IPS-18a (cell line): ENCODE results near the gene HMBS.
A peak's percentile ranks its signal among the peaks of the same experiment; 100 is the strongest.
"Not testable (repeated sequence)": the region's sequence is repeated elsewhere in the genome, so short reads cannot be mapped to it uniquely, and the experiment has no call there.

Source experiments
- H3K27ac ChIP-seq: one replicate; pipeline ENCODE4 v1.5.1; 2013; ENCODE audit warnings: low read length
- H3K27me3 ChIP-seq: one replicate; pipeline ENCODE4 v1.6.1; 2013; ENCODE audit warnings: mild to moderate bottlenecking, low read length; ENCODE audit not compliant: control insufficient read depth, insufficient read depth
- H3K36me3 ChIP-seq: one replicate; pipeline ENCODE4 v1.6.1; 2013; ENCODE audit warnings: low read depth, low read length; ENCODE audit not compliant: control insufficient read depth
- H3K4me1 ChIP-seq: one replicate; pipeline ENCODE4 v1.6.1; 2013; ENCODE audit warnings: low read depth, low read length; ENCODE audit not compliant: control insufficient read depth
- H3K4me3 ChIP-seq: one replicate; pipeline ENCODE4 v1.5.1; 2013; ENCODE audit warnings: low read length
- H3K9ac ChIP-seq: one replicate; pipeline ENCODE4 v1.6.1; 2013; ENCODE audit warnings: mild to moderate bottlenecking, low read length, moderate library complexity
- H3K9me3 ChIP-seq: one replicate; pipeline ENCODE4 v1.6.1; 2013; ENCODE audit warnings: low read depth, low read length; ENCODE audit not compliant: control insufficient read depth

Gene HMBS

GRCh38 chr11:119052163-119052814 is 32.4 kb upstream of the HMBS start:
- Histone ChIP-seq H3K36me3 (peaks cover 77% of the 10 kb centered on the region), H3K27ac (no peak overlapping the region), H3K4me1 (peaks cover 5% of the 10 kb centered on the region), H3K27me3 (no peaks in the 10 kb centered on the region), H3K9ac (no peak overlapping the region), H3K9me3 (no peaks in the 10 kb centered on the region), H3K4me3 (no peak overlapping the region)

DNA sequence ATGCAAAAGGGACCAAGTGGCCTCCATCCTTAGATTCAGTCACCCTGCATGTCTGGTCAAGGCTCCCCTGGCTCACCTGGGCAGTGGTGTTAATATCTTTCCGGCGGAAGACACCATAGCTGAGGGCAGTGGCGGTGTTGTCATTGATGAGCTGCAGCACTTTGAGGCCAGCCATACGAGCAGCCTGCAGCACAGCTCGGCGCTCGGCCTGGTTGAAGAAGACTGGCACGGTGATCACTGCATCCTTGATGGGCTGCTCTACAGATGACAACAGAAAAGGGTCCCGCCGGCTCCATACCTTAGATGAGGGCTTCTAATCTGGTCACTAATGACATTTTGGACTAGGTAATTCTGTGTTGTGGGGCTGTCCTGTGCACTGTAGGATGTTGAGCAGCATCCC is 30.3 kb upstream of the HMBS start:
- H3K27ac ChIP-seq: no peak overlapping the region
- no peaks in the 10 kb centered on the region for H3K9me3 ChIP-seq
- H3K27me3 ChIP-seq: no peaks in the 10 kb centered on the region
- no peak overlapping the region for H3K4me3 ChIP-seq
- no peak overlapping the region for H3K9ac ChIP-seq
- H3K36me3 ChIP-seq: peaks cover 57% of the 10 kb centered on the region
- H3K4me1 ChIP-seq: peaks cover 5% of the 10 kb centered on the region

GRCh38 chr11:119055901-119056300 is 28.8 kb upstream of the HMBS start:
- Histone ChIP-seq H3K36me3 (peaks cover 44% of the 10 kb centered on the region), H3K4me3 (peak overlapping the region; percentile 89), H3K4me1 (peaks cover 5% of the 10 kb centered on the region), H3K27me3 (no peaks in the 10 kb centered on the region), H3K9me3 (no peaks in the 10 kb centered on the region), H3K9ac (peak overlapping the region; percentile 79), H3K27ac (no peak overlapping the region)

- no peaks in the 10 kb centered on the region for H3K27me3 ChIP-seq
- peak overlapping the region; percentile 79 for H3K9ac ChIP-seq
- no peak overlapping the region for H3K27ac ChIP-seq
- peaks cover 5% of the 10 kb centered on the region for H3K4me1 ChIP-seq
- peak overlapping the region; percentile 89 for H3K4me3 ChIP-seq
- no peaks in the 10 kb centered on the region for H3K9me3 ChIP-seq
- H3K36me3 ChIP-seq: peaks cover 38% of the 10 kb centered on the region
Measured at GRCh38 chr11:119056421-119056999, 28.2 kb upstream of the HMBS start.

DNA sequence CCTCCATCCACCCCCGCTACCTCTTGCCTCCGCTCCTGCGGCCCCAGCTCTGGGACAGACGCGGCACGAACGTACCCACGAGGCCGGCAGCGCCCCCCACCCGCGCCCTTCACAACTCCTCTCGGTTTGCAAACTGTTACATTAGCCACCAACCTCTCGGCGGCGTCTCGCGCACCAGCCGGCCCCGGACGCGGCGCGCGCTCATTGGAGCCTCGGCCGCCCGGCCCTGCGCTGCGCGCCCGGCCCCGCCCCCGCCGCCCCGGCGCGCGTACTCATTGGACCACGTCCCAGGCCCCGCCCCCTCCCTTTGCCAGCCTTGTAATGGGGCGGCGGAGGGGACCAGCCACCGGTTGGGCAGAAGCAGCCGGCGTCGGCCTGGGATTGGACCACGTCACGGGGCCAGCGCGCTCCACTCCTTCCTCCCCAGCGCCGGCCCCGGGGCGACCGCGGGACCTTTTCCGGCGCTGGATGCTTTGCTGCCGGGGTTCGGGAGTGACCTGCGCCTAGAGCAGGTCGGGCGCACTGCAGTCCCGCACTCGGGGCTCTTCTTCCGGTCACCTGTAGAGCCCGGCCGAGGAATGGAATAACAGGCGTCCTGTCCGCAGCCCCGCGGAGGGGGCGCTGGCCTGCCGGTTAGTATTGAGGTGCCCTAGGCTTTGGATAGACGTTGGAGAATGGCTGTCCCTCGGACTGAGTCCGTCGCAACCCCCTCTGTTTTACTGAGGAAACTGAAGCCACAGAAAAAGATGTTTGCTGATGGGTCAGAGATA is 27.5 kb upstream of the HMBS start, which contains the start of gene HYOU1:
TSS of gene HYOU1 (minus strand) at position 206 of the 770 bp plus-strand sequence. CDS start 1,045 bp downstream, outside the sequence.
- H3K4me1 ChIP-seq: peaks cover 5% of the 10 kb centered on the region
- H3K4me3 ChIP-seq: peak within 1 kb of the TSS; percentile 89
- no peaks in the 10 kb centered on the region for H3K9me3 ChIP-seq
- H3K27ac ChIP-seq: peak within 1 kb of the TSS; percentile 24
- H3K36me3 ChIP-seq: peaks cover 31% of the 10 kb centered on the region
- H3K9ac ChIP-seq: peak within 1 kb of the TSS; percentile 79
- H3K27me3 ChIP-seq: no peaks in the 10 kb centered on the region

- not testable (repeated sequence) for H3K4me3 ChIP-seq, H3K27me3 ChIP-seq, H3K9ac ChIP-seq, H3K9me3 ChIP-seq, H3K4me1 ChIP-seq, H3K27ac ChIP-seq
- H3K36me3 ChIP-seq: peaks cover 12% of the 10 kb centered on the region
Measured at GRCh38 chr11:119059128-119059527, 25.6 kb upstream of the HMBS start.

DNA sequence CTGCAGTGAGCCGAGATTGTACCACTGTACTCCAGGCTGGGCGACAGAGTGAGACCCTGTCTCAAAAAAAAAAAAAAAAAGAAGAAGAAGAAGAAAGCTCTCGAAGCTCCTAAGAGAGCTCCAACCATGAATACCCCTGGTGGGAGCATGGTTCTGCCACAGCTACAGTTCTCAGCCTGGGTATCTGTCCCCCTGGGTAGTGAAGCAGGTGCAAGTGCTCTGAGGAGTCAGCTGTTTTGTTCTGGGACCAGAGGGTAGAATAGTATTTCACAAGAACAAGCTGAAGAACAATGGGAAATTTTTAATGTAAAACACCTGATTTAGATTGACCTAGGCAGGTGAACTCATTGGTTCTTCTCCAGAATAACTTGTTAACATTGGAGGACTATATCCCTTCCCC is 23.4 kb upstream of the HMBS start:
- Histone ChIP-seq H3K4me1 (no peaks in the 10 kb centered on the region), H3K4me3 (no peak overlapping the region), H3K9ac (no peak overlapping the region), H3K27me3 (no peaks in the 10 kb centered on the region), H3K36me3 (no peaks in the 10 kb centered on the region), H3K9me3 (no peaks in the 10 kb centered on the region), H3K27ac (no peak overlapping the region)

DNA sequence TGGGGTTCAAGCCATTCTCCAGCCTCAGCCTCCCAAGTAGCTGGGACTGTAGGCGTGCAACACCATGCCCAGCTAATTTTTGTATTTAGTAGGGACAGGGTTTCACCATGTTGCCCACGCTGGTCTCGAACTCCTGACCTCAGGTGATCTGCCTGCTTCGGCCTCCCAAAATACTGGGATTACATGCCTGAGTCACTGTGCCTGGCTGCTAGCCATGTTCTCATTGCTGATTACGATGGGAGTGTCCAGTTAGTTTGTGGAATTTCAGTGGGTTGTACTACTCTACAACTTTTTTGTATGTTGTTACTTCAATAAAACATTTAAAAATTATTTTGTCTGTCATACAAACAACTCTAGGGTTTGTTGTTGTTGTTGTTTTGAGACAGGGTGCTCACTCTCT is 21.9 kb upstream of the HMBS start:
- H3K27ac ChIP-seq: no peak overlapping the region
- H3K9ac ChIP-seq: no peak overlapping the region
- no peaks in the 10 kb centered on the region for H3K9me3 ChIP-seq
- no peaks in the 10 kb centered on the region for H3K4me1 ChIP-seq
- H3K27me3 ChIP-seq: no peaks in the 10 kb centered on the region
- H3K36me3 ChIP-seq: no peaks in the 10 kb centered on the region
- H3K4me3 ChIP-seq: no peak overlapping the region

DNA sequence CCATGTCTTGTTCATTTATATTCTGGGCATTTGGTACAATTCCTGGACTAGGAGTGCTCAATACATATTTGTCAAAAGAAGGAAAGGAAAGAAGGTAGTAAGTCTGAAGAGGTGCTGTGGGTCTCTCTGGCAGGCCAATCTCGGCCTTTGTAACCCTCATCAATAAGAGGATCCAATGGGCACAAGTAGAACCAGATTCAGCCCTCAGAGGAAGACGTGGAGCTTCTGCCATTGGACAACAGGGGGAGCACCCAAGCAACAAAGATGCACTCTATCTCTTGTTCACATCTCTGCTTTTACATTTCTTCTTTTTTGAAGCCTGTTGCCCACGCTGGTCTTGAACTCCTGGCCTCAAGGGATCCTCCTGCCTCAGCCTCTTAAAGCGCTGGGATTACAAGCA is 19.3 kb upstream of the HMBS start:
- Histone ChIP-seq H3K9ac (no peak overlapping the region), H3K36me3 (peaks cover 5% of the 10 kb centered on the region), H3K27me3 (no peaks in the 10 kb centered on the region), H3K27ac (no peak overlapping the region), H3K4me3 (no peak overlapping the region), H3K4me1 (no peaks in the 10 kb centered on the region), H3K9me3 (no peaks in the 10 kb centered on the region)

GRCh38 chr11:119067371-119068222 is 17.1 kb upstream of the HMBS start, which contains the start of gene VPS11:
Gene VPS11, plus strand, starts transcription at chr11:119067818. Its CDS starts 6 bp downstream, at chr11:119067824.
- no peak within 1 kb of the TSS for H3K27ac ChIP-seq
- peak within 1 kb of the TSS; percentile 95 for H3K4me3 ChIP-seq
- H3K36me3 ChIP-seq: peaks cover 21% of the 10 kb centered on the region
- H3K4me1 ChIP-seq: no peaks in the 10 kb centered on the region
- H3K9me3 ChIP-seq: no peaks in the 10 kb centered on the region
- no peaks in the 10 kb centered on the region for H3K27me3 ChIP-seq
- peak within 1 kb of the TSS; percentile 91 for H3K9ac ChIP-seq

- Histone ChIP-seq H3K36me3 (peaks cover 67% of the 10 kb centered on the region), H3K27ac (no peak overlapping the region), H3K9ac (no peak overlapping the region)
Measured at GRCh38 chr11:119077839-119078238, 6.8 kb upstream of the HMBS start.

More at GRCh38 chr11:119077839-119078238, 6.8 kb upstream of the HMBS start:
- Histone ChIP-seq H3K9me3 (no peaks in the 10 kb centered on the region), H3K4me1 (no peaks in the 10 kb centered on the region), H3K27me3 (no peaks in the 10 kb centered on the region), H3K4me3 (no peak overlapping the region)
